GM12892 (cell line): Measurements from ENCODE around the gene NMRK1.

ENCODE experiments used
- DNase-seq: peaks from one replicate; pipeline ENCODE4 v3.0.0; 2011; ENCODE audit not compliant: insufficient read length
- FAIRE-seq: peaks from 2 replicates; lab custom pipeline; 2011; peaks lifted over from hg19 to GRCh38; lab: Jason Lieb, UNC
- POLR2A ChIP-seq: IDR thresholded peaks from 2 replicates; pipeline ENCODE4 v1.6.1; 2011; ENCODE audit warnings: low read depth, low read length, control low read depth
- POLR2AphosphoS5 ChIP-seq: IDR thresholded peaks from 2 replicates; pipeline ENCODE4 v1.6.1; 2011; ENCODE audit warnings: low read depth, low read length, control low read depth
- TAF1 ChIP-seq: IDR thresholded peaks from 2 replicates; pipeline ENCODE4 v1.6.1; 2011; ENCODE audit warnings: low read depth, mild to moderate bottlenecking, control low read depth, low read length, borderline replicate concordance

The NMRK1 gene

GRCh38 chr9:75117564-75117963 lies 29.6 kb upstream of the NMRK1 start:
- TF ChIP-seq POLR2AphosphoS5, result no peak
- no peak for TF ChIP-seq TAF1
- no peak for TF ChIP-seq POLR2A
- DNase-seq (no peak), FAIRE-seq (no peak)

- no peak for DNase-seq
- no peak for FAIRE-seq
Observed at GRCh38 chr9:75116306-75116705, 28.4 kb upstream of the NMRK1 start.

GRCh38 chr9:75112789-75113188 lies 24.8 kb upstream of the NMRK1 start:
- no peak for TF ChIP-seq POLR2AphosphoS5
- TF ChIP-seq TAF1, result no peak
- no peak for TF ChIP-seq POLR2A
- FAIRE-seq (no peak), DNase-seq (no peak)

More at GRCh38 chr9:75116306-75116705, 28.4 kb upstream of the NMRK1 start:
- TF ChIP-seq POLR2AphosphoS5 (no peak), POLR2A (no peak), TAF1 (no peak)

DNA sequence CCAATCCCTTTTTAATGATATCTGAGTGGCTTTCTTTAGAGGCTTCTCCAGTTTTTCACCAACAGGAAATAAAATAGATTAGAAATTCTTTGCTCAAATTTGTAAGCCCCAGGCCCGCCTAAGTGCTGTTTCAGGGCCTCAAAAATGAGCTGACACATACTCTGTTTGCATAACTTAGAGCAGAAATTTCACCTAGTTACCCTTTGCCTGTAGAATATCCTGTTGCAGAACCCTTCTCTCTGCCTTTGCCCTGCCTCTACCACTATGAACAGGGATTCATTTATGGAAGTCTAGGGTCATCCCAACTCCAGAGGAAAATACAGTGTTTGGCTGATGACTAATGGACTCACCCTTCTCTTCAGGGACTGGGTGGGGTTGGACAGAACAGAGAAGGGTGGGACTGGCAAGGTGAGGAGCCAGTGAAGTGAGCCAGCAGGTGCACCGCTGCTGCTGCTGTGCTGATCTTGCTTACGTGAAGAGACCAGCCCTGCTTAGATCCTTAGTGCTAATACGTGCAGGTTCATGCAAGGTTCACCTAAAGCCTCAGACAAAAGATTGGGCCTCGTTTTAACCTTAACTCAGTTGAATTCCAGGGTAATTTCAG lies 23.2 kb upstream of the NMRK1 start:
- TF ChIP-seq POLR2AphosphoS5 (no peak), POLR2A (no peak), TAF1 (no peak)
- DNase-seq, result no peak
- FAIRE-seq, result no peak

DNA sequence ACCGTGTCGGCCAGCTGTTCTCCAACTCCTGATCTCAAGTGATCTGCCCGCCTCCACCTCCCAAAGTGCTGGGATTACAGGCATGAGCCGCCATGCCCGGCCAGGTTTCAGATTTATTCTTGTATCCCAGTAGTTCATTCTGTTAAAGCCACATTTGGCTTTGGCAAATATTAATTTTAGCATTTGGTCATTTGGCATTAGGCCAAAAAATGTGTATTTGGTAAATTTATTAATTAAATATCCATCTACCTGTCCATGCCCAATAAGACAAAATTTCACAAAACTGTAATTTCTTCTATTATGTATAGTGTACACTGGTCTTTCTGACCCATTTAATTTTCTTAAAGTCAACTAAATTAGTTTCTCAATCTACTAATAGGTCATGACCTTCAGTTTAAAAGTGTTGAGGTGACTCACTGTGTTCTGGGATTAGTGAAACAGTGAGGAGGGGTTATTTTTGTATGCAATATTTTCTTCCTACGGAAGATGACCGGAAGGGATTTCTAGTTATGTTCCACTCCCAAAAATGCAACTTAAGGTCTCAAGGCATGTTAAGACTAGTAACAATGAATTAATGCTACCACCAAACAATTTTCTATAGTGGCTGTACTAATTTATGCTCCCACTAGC lies 21.4 kb upstream of the NMRK1 start:
- no peak for TF ChIP-seq TAF1
- DNase-seq, result no peak
- no peak for FAIRE-seq

DNA sequence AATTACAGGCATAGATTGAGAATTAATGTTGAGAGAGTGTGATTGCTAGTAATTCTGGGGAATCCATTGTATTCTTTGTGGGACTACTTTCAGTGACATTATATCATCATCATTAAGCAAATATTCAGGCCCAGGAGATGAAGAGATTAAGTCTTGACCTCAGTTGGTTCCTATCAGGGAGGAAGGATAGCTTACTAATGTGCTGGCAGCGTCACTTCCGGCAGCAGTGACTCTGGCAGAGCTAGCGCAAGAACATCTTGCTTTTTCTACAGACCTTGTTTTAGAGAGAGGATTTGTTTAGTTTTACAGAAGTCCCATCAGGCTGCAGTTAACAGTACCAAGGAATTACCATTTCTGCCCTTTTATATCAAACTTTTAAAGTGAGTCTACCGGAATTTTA lies 20.6 kb upstream of the NMRK1 start:
- FAIRE-seq, result no peak

DNA sequence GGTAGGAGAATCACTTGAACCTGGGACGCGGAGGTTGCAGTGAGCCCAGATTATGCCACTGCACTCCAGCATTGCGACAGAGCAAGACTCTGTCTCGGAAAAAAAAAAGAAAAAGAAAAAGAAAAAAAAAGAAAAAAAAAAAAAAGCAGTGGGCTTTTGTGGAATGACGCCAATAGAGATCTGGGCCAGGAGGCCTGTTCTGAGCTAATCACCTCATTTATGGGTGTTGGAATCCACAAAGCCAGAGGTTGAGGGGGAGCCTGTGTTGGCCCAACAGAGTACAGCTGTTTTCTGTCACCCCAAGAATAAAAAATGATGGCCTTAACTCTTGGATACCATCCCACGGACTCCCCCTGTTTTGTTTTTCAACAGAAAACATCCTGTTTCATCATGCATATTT lies 18.9 kb upstream of the NMRK1 start:
- no peak for TF ChIP-seq TAF1
- TF ChIP-seq POLR2AphosphoS5, result no peak
- no peak for TF ChIP-seq POLR2A
- no peak for FAIRE-seq
- no peak for DNase-seq

More for the DNA sequence above, 20.6 kb upstream of the NMRK1 start:
- no peak for DNase-seq
- no peak for TF ChIP-seq POLR2AphosphoS5

DNA sequence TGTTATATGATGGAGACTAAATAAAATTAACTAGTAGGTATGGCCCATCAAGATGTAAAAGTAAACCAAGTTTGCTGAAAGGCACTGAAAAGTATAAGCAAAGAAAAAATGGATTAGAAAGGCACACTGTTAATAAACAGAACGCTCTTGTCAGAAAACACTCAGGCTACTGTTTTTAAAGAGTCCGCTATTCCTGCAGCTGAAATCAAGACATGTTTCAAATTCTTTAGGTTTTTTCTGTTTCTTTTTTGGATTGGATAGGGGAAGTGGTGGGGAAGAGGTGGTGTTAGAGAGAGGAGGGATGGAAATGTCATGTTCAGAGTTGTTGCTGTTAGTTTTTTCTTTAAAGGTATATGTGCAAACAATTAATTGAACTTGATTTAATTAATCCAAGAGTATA lies 17.9 kb upstream of the NMRK1 start:
- FAIRE-seq (no peak), DNase-seq (no peak)
- no peak for TF ChIP-seq TAF1
- TF ChIP-seq POLR2A, result no peak
- TF ChIP-seq POLR2AphosphoS5, result no peak

DNA sequence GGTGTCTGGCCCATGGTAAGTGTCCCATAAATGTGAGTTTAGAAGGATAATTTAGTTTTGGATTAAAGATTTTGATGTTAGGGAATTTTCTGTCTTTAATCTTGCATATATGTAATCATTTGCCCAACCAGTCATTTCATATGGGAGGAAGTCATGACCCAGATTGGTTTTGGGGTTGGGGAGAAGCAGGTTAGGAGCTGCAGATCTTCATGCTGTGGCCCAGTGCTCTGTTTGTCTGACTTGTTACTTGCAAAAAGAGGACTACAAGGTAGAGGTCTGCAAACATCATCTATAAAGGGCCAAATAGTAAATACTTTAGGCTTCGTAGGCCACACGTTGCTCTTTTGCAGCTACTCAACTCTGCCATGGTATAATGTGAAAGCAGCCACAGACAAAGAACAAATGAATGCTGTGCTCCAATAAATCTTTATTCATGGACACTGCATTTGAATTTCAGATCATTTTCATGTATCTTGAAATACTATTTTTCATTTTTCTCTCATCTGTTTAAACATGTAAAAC lies 17.1 kb upstream of the NMRK1 start:
- no peak for FAIRE-seq
- TF ChIP-seq POLR2AphosphoS5 (no peak), TAF1 (no peak), POLR2A (no peak)

DNA sequence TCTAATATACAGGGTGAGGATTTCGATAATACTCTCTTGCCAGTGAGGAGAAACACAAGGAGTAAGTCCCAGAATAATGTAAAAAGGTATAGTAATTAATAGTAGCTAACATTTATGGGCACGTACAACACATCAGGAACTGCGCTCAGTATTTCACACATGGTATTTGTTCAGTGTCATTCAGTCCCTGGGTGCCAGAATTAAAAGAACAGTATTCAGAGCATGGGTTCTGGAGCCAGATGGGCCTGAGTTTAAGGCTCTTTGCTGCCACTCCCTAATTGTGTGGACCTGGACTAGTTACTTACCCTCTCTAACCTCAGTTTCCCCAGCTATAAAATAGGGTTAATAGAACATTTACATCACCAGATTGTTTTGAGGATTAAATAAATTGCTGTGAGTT lies 16.7 kb upstream of the NMRK1 start:
- DNase-seq (no peak), FAIRE-seq (no peak)
- TF ChIP-seq TAF1, result no peak
- no peak for TF ChIP-seq POLR2A
- TF ChIP-seq POLR2AphosphoS5, result no peak

More for the DNA sequence above, 17.1 kb upstream of the NMRK1 start:
- DNase-seq, result no peak

GRCh38 chr9:75102177-75102790 lies 14.3 kb upstream of the NMRK1 start:
- DNase-seq, result no peak
- TF ChIP-seq POLR2AphosphoS5 (no peak), POLR2A (no peak), TAF1 (no peak)
- no peak for FAIRE-seq
